LNCaP clone FGC (cell line): ENCODE results near the gene IRX4.

Experiments
- DNase-seq: peaks from one replicate; pipeline ENCODE4 v3.0.0-alpha.2; 2011; ENCODE audit warnings: low read depth
- H3K4me3 ChIP-seq: 2 replicates; pipeline ENCODE4 v1.5.1; 2011; ENCODE audit warnings: mild to moderate bottlenecking, low read depth, low read length, control low read depth
- TF ChIP-seq, protein P1 (sequence below): IDR thresholded peaks from 2 replicates; pipeline ENCODE4 v1.5.1; 2012; ENCODE audit warnings: mild to moderate bottlenecking; ENCODE audit not compliant: control insufficient read depth, insufficient read depth; ENCODE audit errors: extremely low read depth

Gene IRX4

DNA sequence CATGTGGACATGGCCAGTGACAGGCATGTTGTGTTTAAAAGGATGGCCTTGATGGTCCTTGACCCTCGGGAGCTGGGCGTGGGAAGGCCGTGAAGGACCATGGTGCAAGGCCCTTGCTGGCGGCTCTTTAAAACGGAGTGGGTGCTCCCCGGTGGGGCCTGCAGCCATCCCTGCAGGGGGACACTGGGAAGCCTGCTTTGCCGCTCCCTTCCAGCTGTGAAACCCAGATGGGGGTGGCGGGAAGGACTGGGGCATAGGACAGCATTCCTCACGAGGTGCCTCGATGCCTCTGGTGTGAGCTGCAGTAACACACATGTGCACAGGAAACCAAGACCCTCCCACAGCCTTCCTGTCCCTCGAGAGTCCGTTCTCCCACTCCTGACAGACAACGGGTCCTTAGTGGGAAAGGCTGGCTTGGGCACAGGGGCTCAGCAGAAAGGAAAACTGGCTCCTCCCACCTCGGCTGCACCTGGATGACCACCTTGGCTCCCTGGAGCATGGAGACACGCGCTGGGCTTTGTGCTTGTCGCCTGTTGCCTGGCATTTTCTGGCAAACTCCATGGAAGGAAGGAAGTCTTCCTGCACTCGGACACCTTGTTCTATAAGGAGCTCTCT is 30.3 kb upstream of the IRX4 start:
- DNase-seq: no peak
- H3K4me3 ChIP-seq: no peak overlapping the region
- TF ChIP-seq, protein P1, sequence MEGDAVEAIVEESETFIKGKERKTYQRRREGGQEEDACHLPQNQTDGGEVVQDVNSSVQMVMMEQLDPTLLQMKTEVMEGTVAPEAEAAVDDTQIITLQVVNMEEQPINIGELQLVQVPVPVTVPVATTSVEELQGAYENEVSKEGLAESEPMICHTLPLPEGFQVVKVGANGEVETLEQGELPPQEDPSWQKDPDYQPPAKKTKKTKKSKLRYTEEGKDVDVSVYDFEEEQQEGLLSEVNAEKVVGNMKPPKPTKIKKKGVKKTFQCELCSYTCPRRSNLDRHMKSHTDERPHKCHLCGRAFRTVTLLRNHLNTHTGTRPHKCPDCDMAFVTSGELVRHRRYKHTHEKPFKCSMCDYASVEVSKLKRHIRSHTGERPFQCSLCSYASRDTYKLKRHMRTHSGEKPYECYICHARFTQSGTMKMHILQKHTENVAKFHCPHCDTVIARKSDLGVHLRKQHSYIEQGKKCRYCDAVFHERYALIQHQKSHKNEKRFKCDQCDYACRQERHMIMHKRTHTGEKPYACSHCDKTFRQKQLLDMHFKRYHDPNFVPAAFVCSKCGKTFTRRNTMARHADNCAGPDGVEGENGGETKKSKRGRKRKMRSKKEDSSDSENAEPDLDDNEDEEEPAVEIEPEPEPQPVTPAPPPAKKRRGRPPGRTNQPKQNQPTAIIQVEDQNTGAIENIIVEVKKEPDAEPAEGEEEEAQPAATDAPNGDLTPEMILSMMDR: no peak

- TF ChIP-seq, protein P1: no peak
- DNase-seq: no peak
- no peak overlapping the region for H3K4me3 ChIP-seq
These were observed 29.1 kb upstream of the IRX4 start for GRCh38 chr5:1911773-1912235.

DNA sequence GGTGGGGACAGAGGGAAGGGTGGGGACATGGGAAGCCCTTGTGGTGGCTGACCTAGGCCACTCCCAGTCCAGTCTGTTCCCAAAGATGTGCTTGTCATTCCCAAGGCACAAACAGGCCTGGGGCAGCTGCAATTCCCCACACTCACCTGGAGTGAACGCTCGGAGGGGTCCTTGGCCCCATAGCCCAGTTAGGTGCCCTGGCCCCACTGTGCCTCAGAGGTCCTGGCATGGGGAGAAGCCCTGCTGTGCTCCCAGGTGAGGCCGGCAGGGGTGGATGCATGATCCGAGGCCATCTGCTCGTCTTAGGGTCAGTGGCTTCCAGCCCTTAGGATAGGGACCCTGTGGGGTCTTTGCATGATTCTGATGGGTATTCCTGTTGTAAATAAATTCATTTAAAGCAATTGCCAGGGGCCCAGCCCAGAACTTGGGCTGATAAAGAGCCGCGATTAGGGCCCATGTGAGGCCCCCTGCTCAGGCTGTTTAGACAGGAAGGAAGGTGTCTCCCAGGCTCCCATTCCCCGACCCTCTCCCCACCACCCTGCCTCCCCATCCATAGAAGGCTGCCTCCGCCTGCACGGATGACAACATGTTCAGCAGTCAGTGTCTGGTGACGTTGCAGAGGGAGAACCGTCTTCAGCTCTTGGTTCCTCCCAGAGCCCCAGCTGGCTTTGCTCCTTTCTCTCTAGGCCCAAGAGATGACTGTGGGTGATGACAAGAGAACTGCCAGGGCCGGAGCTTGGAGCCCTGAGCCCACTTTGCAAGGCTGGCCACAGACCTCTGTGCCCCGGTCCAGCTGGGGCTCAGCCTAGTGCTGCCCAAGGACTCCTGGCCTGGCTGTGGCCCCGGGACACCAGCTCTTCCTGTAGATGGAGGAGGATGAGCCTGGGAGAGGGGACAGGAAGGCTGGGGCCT is 28.4 kb upstream of the IRX4 start:
- TF ChIP-seq, protein P1: no peak
- DNase-seq: no peak
- no peak overlapping the region for H3K4me3 ChIP-seq

DNA sequence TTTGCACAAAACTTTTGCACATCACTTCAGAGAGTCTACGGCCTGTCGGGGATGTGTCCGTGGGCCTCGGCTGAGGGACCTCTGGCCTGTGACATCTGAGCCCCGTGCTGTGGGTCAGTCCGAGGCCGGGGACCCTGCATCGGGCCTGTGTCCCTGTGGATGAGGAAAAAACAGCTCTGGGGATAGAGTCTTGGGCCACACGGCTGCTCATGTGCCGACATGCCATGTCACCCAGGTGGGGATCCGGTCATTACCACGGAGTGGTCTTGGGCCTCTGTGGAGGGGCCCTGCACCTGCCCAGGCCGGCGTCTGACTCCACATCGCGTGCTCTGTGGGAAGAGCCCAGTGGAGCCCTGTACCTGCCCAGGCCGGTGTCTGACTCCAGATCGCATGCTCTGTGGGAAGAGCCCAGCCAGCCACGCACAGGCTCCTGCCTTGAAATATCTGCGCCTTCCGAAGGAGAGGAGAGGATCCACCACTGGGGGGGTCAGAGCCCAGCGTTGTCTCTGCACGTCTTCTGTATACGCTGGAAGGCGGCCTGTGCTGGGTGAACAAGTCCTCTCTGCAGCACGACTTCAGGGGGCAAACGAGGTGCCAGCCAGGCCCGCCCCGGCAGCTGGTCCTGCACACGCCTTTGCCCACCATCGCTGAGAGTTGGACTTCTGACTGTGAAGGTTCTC is 27.5 kb upstream of the IRX4 start:
- TF ChIP-seq, protein P1: no peak
- no peak for DNase-seq
- no peak overlapping the region for H3K4me3 ChIP-seq

DNA sequence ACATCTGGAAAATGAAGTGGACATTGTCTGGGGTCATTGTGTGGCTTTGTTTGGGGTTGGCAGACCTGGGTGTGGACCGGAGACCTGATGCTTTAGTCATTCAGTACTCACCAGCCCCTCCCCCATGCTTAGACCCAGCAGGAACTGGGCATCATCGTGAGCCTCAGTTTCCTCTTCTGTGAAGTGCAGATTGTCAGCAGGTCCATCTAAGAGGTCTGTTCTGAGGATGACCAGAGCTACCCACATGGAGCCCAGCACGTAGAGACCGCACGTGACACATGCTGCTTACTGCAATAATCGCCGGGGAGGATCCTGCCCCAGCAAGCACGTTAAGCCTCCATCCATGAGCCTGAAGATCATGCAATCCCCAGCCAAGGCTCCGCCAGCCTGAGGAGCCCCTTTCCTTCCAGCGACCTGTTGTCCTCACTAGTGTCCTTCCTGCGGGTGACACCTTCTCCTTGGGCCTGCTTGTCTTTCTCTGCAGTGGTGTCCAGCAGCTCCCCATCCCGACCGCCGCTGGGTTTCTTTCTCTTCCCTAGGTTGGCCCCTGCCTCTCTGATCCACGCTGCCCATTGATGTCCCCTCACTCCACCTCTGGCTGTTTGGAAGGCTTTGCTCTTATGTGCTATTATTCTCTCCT is 26.7 kb upstream of the IRX4 start:
- TF ChIP-seq, protein P1: no peak
- H3K4me3 ChIP-seq: no peak overlapping the region

GRCh38 chr5:1908931-1909330 is 26.2 kb upstream of the IRX4 start:
- TF ChIP-seq, protein P1: no peak
- no peak overlapping the region for H3K4me3 ChIP-seq
- no peak for DNase-seq

More for the DNA sequence above, 26.7 kb upstream of the IRX4 start:
- DNase-seq: no peak
